Gastroesophageal sphincter (tissue), 4 donors: ENCODE results near the gene THBS4. TPM values are rescaled to one million over a fixed set of nuclear protein-coding genes. Genes with fewer than 3 reads are reported as not detected.

Experiments
- ATAC-seq: fragments of 150-250 bp; one replicate; pipeline ENCODE4 v1.9.1; 2016; ENCODE audit warnings: mild to moderate bottlenecking, moderate library complexity
- H3K27ac ChIP-seq, 4 donors: fragments of 200-600 bp; sonication (generic) in 3 of 4; 1 replicate in 3 of 4; 2 replicates in 1 of 4; pipeline ENCODE4 v1.5.1; 2016 to 2019
- H3K27me3 ChIP-seq: fragments of 200-600 bp; sonication (generic); one replicate; pipeline ENCODE4 v1.5.1; 2019
- H3K36me3 ChIP-seq, 2 donors: fragments of 200-600 bp; sonication (generic); one replicate each; pipeline ENCODE4 v1.5.1; 2019; ENCODE audit warnings: control low read depth in 1 of 2
- H3K4me1 ChIP-seq, 3 donors: fragments of 200-600 bp; sonication (generic); 1 replicate in 2 of 3; 2 replicates in 1 of 3; pipeline ENCODE4 v1.5.1; 2016 to 2019; ENCODE audit warnings: control low read depth in 2 of 3
- H3K4me3 ChIP-seq, 2 donors: fragments of 200-600 bp; sonication (generic); one replicate each; pipeline ENCODE4 v1.5.1; 2019; ENCODE audit warnings: mild to moderate bottlenecking in 1 of 2, moderate library complexity in 1 of 2
- H3K9me3 ChIP-seq, 3 donors: fragments of 200-600 bp; sonication (generic); one replicate each; pipeline ENCODE4 v1.5.1; 2017 to 2019; ENCODE audit warnings: control low read depth in 2 of 3
- EP300 ChIP-seq: sonication (generic); formaldehyde crosslinking; IDR thresholded peaks from one replicate; pipeline ENCODE4 v1.6.1; 2017; ENCODE audit warnings: antibody characterized with exemption, mild to moderate bottlenecking
- POLR2A ChIP-seq, 2 donors: fragments of 450-650 bp; IDR thresholded peaks; one replicate each; pipeline ENCODE4 v1.6.1; 2017; ENCODE audit warnings: antibody characterized with exemption in 2 of 2, mild to moderate bottlenecking in 2 of 2, moderate library complexity in 1 of 2
- POLR2AphosphoS5 ChIP-seq: sonication (generic); formaldehyde crosslinking; IDR thresholded peaks from one replicate; pipeline ENCODE4 v1.6.1; 2017; ENCODE audit warnings: antibody characterized with exemption
- WGBS, 2 donors: methylation state at CpG; one replicate each; pipeline ENCODE4 v1.1.5; 2018; ENCODE audit warnings: low coverage in 1 of 2; 5-methylcytosine and 5-hydroxymethylcytosine counted together
- total RNA-seq, 4 donors: library from RNA; depleted of rRNA; stranded (reverse); fragments of >200 nt; gene quantifications; one replicate each; pipeline ENCODE4 v1.1.0, GENCODE V29; 2016
- TF ChIP-seq, protein P1 (sequence below), 4 experiments: fragments of 200-600 bp in 2 of 4; fragments of 450-650 bp in 2 of 4; sonication (generic) in 1 of 4; IDR thresholded peaks; one replicate each; pipeline ENCODE4 v1.5.1; 2017 to 2019; ENCODE audit warnings: antibody characterized with exemption in 4 of 4, mild to moderate bottlenecking in 2 of 4, moderate library complexity in 2 of 4

The THBS4 gene
- total RNA-seq, 4 donors from 2014 or later: 18.6 to 82.8 (median 29.2) TPM

DNA sequence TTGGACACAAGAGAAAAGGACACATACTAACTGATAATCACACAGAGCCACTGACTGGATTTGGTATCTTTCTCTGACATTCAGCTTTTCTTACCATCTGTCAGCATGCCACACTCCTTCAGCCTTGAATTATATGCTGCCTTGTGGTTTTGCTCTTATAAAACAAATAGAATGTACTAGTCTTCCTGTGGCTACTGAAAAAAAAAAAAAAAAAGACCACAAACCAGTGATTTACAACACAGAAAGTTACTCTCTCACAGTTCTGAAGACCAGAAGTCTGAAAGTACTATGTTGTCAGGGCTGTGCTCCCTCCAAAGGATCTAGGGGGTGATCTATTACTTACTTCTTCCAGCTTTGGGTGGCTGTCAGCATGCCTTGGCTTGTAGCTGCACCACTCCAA, 82.3 kb downstream of the THBS4 start:
- TF ChIP-seq EP300 (no peak), POLR2AphosphoS5 (no peak), POLR2A (IDR thresholded peaks at IDR 0.05) (no peak)
- TF ChIP-seq, protein P1, sequence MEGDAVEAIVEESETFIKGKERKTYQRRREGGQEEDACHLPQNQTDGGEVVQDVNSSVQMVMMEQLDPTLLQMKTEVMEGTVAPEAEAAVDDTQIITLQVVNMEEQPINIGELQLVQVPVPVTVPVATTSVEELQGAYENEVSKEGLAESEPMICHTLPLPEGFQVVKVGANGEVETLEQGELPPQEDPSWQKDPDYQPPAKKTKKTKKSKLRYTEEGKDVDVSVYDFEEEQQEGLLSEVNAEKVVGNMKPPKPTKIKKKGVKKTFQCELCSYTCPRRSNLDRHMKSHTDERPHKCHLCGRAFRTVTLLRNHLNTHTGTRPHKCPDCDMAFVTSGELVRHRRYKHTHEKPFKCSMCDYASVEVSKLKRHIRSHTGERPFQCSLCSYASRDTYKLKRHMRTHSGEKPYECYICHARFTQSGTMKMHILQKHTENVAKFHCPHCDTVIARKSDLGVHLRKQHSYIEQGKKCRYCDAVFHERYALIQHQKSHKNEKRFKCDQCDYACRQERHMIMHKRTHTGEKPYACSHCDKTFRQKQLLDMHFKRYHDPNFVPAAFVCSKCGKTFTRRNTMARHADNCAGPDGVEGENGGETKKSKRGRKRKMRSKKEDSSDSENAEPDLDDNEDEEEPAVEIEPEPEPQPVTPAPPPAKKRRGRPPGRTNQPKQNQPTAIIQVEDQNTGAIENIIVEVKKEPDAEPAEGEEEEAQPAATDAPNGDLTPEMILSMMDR (IDR thresholded peaks at IDR 0.05): no peak
- H3K27me3 ChIP-seq: no peaks in the 10 kb centered on the region
- no peak for ATAC-seq
- H3K27ac ChIP-seq: no peak overlapping the region
- no peaks in the 10 kb centered on the region for H3K9me3 ChIP-seq
- H3K36me3 ChIP-seq: no peaks in the 10 kb centered on the region
- H3K4me3 ChIP-seq: no peak overlapping the region
- H3K4me1 ChIP-seq: no peaks in the 10 kb centered on the region

DNA sequence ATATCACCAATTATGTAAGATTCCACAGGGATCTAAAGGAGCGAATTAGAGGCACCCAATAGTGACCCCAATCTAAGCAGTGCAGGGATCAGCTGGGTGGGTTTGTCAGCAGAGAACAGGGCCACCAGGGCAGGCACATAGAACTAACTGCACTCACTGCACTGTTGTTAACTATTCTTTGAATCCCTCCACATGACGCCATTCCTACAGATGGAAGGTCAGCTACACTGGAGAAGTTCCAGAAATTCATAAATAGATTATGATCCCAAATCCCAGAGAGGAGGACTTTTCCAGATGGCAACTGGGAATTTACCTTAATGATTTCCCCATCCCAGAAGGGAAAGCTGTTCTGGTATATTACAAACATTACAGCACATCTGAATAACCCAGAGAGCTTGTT, 84.2 kb downstream of the THBS4 start:
- no peaks in the 10 kb centered on the region for H3K27me3 ChIP-seq
- H3K36me3 ChIP-seq: no peaks in the 10 kb centered on the region
- no peak for TF ChIP-seq POLR2AphosphoS5
- TF ChIP-seq POLR2A (IDR thresholded peaks at IDR 0.05): no peak
- no peak for TF ChIP-seq EP300
- TF ChIP-seq, protein P1 (IDR thresholded peaks at IDR 0.05): no peak
- WGBS, 2 donors: 82 to 84% methylated on average over 2 of the region's 2 CpGs
- no peaks in the 10 kb centered on the region for H3K4me1 ChIP-seq
- no peak overlapping the region for H3K27ac ChIP-seq
- ATAC-seq: no peak
- no peaks in the 10 kb centered on the region for H3K9me3 ChIP-seq
- no peak overlapping the region for H3K4me3 ChIP-seq

DNA sequence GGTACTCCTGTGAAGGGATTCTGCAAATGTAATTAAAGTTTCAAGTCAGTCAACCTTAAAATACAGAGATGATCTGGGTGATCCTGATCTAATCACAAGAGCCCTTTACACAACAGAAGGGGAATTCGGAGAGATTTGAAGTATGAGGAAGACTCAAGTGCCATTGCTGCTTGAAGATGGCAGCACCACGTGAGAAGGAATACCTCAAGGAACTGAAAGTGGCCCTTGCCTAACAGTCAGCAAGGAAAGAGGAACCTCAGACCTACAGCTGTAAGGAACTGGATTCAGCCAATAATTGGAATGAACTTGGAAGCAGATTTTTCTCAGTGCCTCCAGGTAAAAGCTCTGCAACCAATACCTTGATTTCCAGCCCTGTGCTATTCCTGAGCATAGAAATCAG, 87.4 kb downstream of the THBS4 start:
- Histone ChIP-seq H3K4me1 (no peaks in the 10 kb centered on the region), H3K27me3 (no peaks in the 10 kb centered on the region), H3K36me3 (no peaks in the 10 kb centered on the region), H3K4me3 (no peak overlapping the region), H3K27ac (no peak overlapping the region), H3K9me3 (no peaks in the 10 kb centered on the region)
- TF ChIP-seq, protein P1 (IDR thresholded peaks at IDR 0.05): no peak
- no peak for TF ChIP-seq POLR2A (IDR thresholded peaks at IDR 0.05)
- no peak for TF ChIP-seq POLR2AphosphoS5
- no peak for TF ChIP-seq EP300
- ATAC-seq: no peak
- 75 to 77% methylated on average over 2 of the region's 2 CpGs for WGBS, 2 donors

DNA sequence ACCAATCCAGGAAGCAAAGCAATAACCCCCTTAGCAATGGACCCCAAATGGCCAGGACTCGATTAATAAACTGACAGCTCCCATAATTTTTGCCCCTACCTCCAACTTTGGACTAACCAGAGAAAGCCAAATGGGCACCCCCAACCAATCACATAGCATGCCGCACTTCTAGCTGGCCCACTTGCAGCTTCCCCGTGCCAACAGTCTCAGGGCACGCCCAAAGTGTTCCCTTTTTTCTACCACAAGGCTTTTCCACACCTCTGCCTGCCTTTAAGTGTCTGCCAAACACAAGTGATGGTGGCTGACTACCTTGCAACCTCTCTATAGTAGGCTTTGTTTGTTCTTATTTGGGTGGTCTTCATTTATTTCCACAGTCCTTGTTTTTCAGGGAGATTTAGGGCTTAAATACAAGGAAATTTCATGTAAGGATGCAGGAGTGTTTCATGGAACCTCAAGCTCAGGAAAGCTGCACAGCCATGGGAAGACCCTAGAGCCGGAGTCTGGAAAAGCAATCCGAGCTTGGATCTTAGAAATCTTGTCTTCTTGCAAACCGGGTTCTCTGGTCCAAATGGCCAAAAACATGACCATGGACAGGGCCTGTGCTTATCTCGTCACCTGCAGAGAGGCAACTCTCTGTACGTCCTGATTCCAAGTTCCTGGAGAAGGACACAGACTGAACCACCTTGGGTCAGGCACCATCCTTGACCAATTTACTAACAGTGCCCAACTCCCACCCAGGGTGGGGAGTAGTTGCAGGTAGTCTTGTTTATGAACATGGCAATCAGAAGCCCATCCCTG, 89.2 kb downstream of the THBS4 start:
- no peaks in the 10 kb centered on the region for H3K36me3 ChIP-seq
- H3K4me1 ChIP-seq: no peaks in the 10 kb centered on the region
- H3K4me3 ChIP-seq: no peak overlapping the region
- TF ChIP-seq POLR2A (IDR thresholded peaks at IDR 0.05): no peak
- TF ChIP-seq EP300: no peak
- TF ChIP-seq, protein P1 (IDR thresholded peaks at IDR 0.05): no peak
- TF ChIP-seq POLR2AphosphoS5: no peak
- WGBS, 2 donors: 71 to 96% methylated on average over 4 to 7 of the region's 9 CpGs
- no peaks in the 10 kb centered on the region for H3K27me3 ChIP-seq
- H3K27ac ChIP-seq: no peak overlapping the region
- no peak for ATAC-seq
- no peaks in the 10 kb centered on the region for H3K9me3 ChIP-seq
